D721Med (cell line): ENCODE measurements around the gene BICDL2.
"Not testable (repeated sequence)": the region's sequence is repeated elsewhere in the genome, so short reads cannot be mapped to it uniquely, and the experiment has no call there.

ENCODE experiments used
- DNase-seq: peaks from one replicate; pipeline ENCODE4 v3.0.0; 2011; ENCODE audit warnings: low spot score; ENCODE audit not compliant: insufficient read length
- FAIRE-seq: peaks from 2 replicates; lab custom pipeline; 2011; peaks lifted over from hg19 to GRCh38; lab: Jason Lieb, UNC
- TF ChIP-seq, protein P1 (sequence below): IDR thresholded peaks from 2 replicates; pipeline ENCODE4 v1.5.1; 2012; ENCODE audit warnings: mild to moderate bottlenecking, control low read depth; ENCODE audit not compliant: insufficient read depth; ENCODE audit errors: missing control alignments

BICDL2 gene

DNA sequence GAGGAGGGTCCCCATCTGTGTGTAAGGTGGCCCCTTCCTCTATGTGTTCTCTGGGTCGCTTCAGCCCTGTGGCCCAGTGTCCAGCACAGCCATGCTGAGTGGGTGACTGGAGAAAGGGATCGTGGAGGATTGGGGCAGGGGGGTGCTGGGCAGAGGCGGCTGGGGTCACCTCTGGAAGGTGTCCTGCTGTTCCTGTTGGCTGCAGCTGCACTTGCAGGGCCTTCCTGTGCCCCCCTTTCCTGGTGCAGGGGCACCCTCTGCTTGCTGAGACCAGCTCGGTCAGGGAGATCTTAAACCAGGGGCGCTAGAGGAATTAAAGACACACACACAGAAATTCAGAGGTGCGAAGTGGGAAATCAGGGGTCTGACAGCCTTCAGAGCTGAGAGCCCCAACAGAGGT is 39.8 kb upstream of the BICDL2 start:
- no peak for DNase-seq
- FAIRE-seq = no peak
- TF ChIP-seq, protein P1, sequence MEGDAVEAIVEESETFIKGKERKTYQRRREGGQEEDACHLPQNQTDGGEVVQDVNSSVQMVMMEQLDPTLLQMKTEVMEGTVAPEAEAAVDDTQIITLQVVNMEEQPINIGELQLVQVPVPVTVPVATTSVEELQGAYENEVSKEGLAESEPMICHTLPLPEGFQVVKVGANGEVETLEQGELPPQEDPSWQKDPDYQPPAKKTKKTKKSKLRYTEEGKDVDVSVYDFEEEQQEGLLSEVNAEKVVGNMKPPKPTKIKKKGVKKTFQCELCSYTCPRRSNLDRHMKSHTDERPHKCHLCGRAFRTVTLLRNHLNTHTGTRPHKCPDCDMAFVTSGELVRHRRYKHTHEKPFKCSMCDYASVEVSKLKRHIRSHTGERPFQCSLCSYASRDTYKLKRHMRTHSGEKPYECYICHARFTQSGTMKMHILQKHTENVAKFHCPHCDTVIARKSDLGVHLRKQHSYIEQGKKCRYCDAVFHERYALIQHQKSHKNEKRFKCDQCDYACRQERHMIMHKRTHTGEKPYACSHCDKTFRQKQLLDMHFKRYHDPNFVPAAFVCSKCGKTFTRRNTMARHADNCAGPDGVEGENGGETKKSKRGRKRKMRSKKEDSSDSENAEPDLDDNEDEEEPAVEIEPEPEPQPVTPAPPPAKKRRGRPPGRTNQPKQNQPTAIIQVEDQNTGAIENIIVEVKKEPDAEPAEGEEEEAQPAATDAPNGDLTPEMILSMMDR = no peak

DNA sequence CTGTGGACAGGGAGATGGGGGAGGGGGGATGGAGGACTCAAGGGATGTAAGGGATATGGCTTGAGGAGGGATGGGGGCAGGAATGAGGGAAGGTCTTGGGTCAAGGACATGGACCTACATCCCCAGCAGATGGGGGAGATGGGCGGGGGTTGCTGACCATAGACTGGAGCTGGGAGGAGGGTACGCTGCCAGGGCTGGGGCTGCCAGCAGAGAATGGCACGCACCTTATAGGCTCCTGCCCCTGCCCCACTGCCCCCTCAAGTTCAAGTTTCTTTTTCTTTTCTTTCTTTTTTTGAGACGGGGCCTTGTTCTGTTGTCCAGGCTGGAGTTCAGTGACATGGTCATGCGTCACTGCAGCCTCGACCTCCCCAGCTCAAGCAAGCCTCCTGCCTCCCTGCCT is 39.2 kb upstream of the BICDL2 start:
- FAIRE-seq = not testable (repeated sequence)

DNA sequence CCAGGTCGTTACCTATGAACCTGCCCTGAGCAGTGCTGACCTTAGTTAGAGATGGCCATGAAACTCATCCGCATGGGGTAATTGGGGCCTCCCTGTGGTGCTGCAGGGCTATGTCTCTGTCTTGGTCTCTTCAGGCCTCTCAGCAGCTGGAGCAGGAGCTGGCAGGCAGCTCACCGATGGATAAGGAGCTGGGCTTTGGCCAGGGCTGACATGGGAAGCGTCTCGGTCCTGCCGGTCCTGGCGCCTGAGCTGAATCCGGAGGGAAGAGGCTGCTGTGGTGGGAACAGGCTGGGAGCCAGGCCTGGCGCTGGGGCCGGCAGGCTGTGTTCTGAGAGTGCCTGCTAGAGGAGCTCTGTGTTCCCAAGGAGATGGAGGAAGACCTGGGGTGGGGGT is 38.8 kb upstream of the BICDL2 start:
- TF ChIP-seq, protein P1 = no peak
- DNase-seq (no peak), FAIRE-seq (no peak)

More for the DNA sequence above, 39.2 kb upstream of the BICDL2 start:
- not testable (repeated sequence) for DNase-seq

DNA sequence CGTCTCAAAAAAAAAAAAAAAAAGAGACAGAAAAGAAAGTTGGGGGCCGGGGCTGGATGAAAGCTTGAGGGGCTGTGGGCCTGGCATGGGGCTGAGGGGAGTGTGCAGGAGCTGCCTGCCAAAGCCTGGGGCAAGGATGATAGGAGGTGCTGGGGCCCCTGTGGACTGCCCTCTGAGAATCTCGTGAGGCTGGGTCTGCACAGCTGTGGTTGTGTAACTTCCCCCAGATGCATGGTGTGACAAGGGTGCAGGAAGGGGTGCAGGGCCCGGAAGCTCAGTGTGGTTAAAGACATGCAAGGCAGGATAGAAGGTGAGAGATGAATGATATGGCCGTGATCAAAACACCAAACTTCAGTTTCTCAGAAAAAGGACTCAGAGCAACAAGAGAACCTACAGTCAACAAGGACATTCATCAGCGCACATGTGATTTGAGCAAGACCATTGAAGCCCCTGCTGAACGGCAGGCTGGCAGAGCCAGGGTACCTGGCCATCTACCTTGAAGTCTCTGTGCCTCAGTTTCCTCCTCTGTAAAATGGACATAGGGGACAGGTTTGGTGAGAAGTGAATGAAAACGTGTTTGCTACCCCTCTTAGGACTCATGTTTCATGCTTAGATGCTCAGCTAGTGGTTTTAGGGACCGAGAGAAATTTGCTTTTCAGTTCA is 38.2 kb upstream of the BICDL2 start:
- FAIRE-seq (no peak), DNase-seq (no peak)
- TF ChIP-seq, protein P1 = no peak

DNA sequence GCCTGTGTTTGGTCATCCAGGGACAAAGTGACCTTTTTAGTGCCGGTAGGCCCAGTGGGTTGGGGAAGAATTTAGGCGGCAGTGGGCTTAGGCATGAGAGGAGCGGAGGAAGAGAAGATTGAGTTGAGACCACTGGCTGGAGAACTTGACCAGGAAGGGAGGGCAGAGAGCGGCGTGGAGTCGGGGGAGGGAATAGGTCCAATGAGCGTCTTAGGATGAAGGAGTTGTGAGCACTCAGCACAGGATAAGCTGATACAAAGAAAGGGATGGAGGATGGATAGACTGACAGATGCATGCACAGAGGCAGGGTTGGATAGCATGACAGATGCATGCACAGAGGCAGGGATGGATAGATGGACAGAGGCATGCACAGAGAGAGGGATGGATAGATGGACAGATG is 36.7 kb upstream of the BICDL2 start:
- FAIRE-seq (no peak), DNase-seq (no peak)
- TF ChIP-seq, protein P1 = no peak

DNA sequence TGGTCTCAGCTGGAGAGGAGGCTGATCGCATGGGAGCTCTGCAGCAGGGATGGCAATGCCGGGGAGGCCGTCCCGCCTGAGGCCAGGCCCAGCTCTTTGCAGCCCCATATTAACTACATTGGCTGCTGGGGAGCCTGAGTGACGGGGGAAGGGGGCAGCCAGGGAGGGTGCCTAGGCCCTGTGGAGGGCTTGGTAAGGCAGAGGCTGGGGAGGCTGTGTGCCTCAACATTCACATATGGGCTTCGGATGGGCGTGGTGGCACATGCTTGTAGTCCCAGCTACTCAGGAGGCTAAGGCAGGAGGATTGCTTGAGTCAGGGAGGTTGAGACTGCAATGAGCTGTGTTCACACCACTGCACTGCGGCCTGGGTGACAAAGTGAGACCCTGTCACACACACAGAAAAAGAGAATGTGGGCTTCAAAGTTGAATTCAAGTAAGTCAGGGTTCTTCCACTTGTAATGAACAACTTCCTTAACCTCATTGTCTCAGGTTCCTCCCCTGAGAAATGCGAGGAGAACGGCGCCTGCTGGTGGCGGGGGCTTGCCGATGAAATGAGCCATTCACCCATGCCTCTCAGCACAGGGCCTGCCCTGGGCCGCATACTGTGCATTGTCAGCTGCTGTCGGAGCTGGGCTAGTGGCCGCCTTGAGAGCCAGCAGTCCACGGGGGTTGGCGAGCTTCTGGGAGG is 36.0 kb upstream of the BICDL2 start:
- FAIRE-seq, DNase-seq: not testable (repeated sequence)

DNA sequence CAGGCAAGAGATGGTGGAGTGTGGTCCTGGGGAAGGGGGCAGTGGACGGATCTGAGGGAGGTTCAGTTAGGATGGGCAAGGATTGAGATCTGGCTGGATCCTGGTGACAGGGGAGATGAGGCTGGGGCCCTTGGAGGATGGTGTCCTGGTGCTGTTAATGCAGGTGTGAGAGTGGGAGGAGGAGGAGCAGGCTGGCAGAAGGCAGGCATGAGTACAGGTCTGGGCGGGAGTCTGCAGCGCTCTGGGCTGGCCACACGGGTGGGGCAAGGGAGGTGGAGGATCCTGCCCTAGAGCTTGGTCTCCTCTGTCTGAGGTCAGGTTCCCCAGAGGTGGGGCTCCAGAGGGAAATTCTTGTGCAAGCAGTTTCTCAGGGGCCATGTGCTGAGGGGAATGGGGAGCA is 35.4 kb upstream of the BICDL2 start:
- not testable (repeated sequence) for DNase-seq, FAIRE-seq

DNA sequence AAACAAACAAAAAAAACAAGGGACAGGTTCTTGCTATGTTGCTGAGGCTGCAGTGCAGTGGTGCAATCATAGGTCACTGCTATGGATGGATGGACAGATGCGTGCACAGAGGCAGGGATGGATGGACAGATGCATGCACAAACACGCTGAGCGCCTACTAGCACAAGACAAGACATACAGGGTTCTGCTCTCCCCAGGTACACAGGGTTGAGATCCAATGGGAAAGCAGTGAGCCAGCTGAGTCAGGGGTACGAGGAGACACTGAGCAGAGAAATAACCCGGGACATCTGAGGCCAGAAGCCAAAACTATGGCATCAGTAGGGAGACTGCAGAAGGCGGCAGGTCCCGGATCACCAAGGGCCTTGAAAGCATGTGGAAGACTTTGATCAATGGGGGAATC is 34.9 kb upstream of the BICDL2 start:
- DNase-seq = no peak
- TF ChIP-seq, protein P1 = no peak
- FAIRE-seq = no peak
